GM12878 (cell line): ENCODE data around the gene CMBL. TPM values are rescaled to one million over a fixed set of nuclear protein-coding genes. Genes with fewer than 3 reads are reported as not detected.
A peak's percentile ranks its signal among the peaks of the same experiment; 100 is the strongest.
"Not testable (repeated sequence)": the region's sequence is repeated elsewhere in the genome, so short reads cannot be mapped to it uniquely, and the experiment has no call there.

Experiments
- ATAC-seq: fragments of 200-7000 bp; cut with Tn5 transposase; 3 replicates; pipeline ENCODE4 v1.9.1; 2020; ENCODE audit warnings: mild to moderate bottlenecking, moderate library complexity
- BruUV-seq: library from RNA; stranded (reverse); fragments of 400-500 nt; replicated peaks from 2 replicates; lab custom pipeline; 2021; lab: Mats Ljungman, UMichigan
- CTCF ChIA-PET: fragments of 300-600 bp; sonication (Branson Sonifier 250); formaldehyde crosslinking; extraction: SDS; loops from one replicate; lab custom pipeline; 2021; ENCODE audit warnings: inconsistent platforms; lab: Yijun Ruan, JAX
- POLR2A ChIA-PET: fragments of 350-600 bp; formaldehyde crosslinking; extraction: SDS; loops from one replicate; lab custom pipeline; 2021; ENCODE audit warnings: inconsistent platforms; lab: Charles Lee
- RAD21 ChIA-PET: fragments of 300-600 bp; sonication (Branson Sonifier 250); formaldehyde crosslinking; loops from one replicate; lab custom pipeline; 2023; ENCODE audit warnings: antibody characterized with exemption; ENCODE audit not compliant: unreplicated experiment; lab: Charles Lee
- SMC1A ChIA-PET: fragments of 300-600 bp; sonication (Branson Sonifier 250); formaldehyde crosslinking; loops from one replicate; lab custom pipeline; 2023; ENCODE audit not compliant: unreplicated experiment, uncharacterized antibody; lab: Charles Lee
- DNase-seq: peaks from one replicate; pipeline ENCODE4 v3.0.0-alpha.2; 2011; ENCODE audit warnings: low read depth, low spot score
- FAIRE-seq: peaks from 3 replicates; lab custom pipeline; 2011; peaks lifted over from hg19 to GRCh38; lab: Jason Lieb, UNC
- H2AFZ ChIP-seq: 2 replicates; pipeline ENCODE4 v1.6.0; 2011; ENCODE audit warnings: low read depth, low read length, control low read depth; ENCODE audit not compliant: control insufficient read depth
- H3K27ac ChIP-seq: 2 replicates; pipeline ENCODE4 v1.5.1; 2011; ENCODE audit warnings: control low read depth; ENCODE audit not compliant: control insufficient read depth, insufficient read depth
- H3K27me3 ChIP-seq, 2 experiments: replicated peaks in 1 of 2; 2 replicates each; pipeline versions ENCODE4 v1.6.0 to v1.6.1; 2011; ENCODE audit warnings: low read length in 1 of 2; ENCODE audit not compliant: control insufficient read depth in 2 of 2, insufficient read depth in 2 of 2
- H3K36me3 ChIP-seq, 2 experiments: 2 replicates each; pipeline ENCODE4 v1.5.1; 2011; ENCODE audit warnings: low read length in 1 of 2; ENCODE audit not compliant: control insufficient read depth in 2 of 2, insufficient read depth in 2 of 2
- H3K4me1 ChIP-seq: 2 replicates; pipeline ENCODE4 v1.6.1; 2011; ENCODE audit warnings: mild to moderate bottlenecking, low read length, moderate library complexity, mixed read lengths; ENCODE audit not compliant: control insufficient read depth, insufficient read depth
- H3K4me2 ChIP-seq: 2 replicates; pipeline ENCODE4 v1.6.0; 2011; ENCODE audit warnings: control low read depth; ENCODE audit not compliant: control insufficient read depth, insufficient read depth
- H3K4me3 ChIP-seq: fragments of 200-600 bp; sonication (generic); 2 replicates; pipeline ENCODE4 v1.5.1; 2016
- H3K79me2 ChIP-seq: 2 replicates; pipeline ENCODE4 v1.6.0; 2011; ENCODE audit warnings: low read length; ENCODE audit not compliant: control insufficient read depth, insufficient read depth
- H3K9ac ChIP-seq: 2 replicates; pipeline ENCODE4 v1.8.0; 2011; ENCODE audit warnings: low read length, control low read depth, mixed read lengths; ENCODE audit not compliant: control insufficient read depth, insufficient read depth
- H3K9me3 ChIP-seq: replicated peaks from 3 replicates; pipeline ENCODE4 v1.5.1; 2011; ENCODE audit warnings: mild to moderate bottlenecking, low read length; ENCODE audit not compliant: control insufficient read depth, insufficient read depth
- H4K20me1 ChIP-seq: 2 replicates; pipeline ENCODE4 v1.6.0; 2011; ENCODE audit not compliant: control insufficient read depth, insufficient read depth
- CEBPB ChIP-seq, 2 experiments: fragments of 150-350 bp in 1 of 2; IDR thresholded peaks; 2 replicates each; pipeline ENCODE4 v1.6.1; 2012 to 2014; ENCODE audit warnings: low read depth in 2 of 2, low read length in 2 of 2, borderline replicate concordance in 1 of 2, inconsistent platforms in 1 of 2
- EP300 ChIP-seq, 2 experiments: fragments of 150-350 bp in 1 of 2; IDR thresholded peaks; 2 replicates each; pipeline ENCODE4 v1.6.1; 2011 to 2012; ENCODE audit warnings: low read depth in 2 of 2, low read length in 2 of 2, borderline replicate concordance in 1 of 2, improper control_type of control experiment in 1 of 2, inconsistent platforms in 1 of 2; ENCODE audit not compliant: control insufficient read depth in 1 of 2
- IKZF1 ChIP-seq: fragments of 450-650 bp; conservative IDR thresholded peaks from 2 replicates; pipeline ENCODE4 v1.6.1; 2017; ENCODE audit warnings: antibody characterized with exemption, mild to moderate bottlenecking
- IRF4 ChIP-seq: IDR thresholded peaks from 2 replicates; pipeline ENCODE4 v1.6.1; 2011; ENCODE audit warnings: low read depth, low read length
- JUNB ChIP-seq: IDR thresholded peaks from 2 replicates; pipeline ENCODE4 v1.6.1; 2016; ENCODE audit warnings: antibody characterized with exemption, mild to moderate bottlenecking
- MTA2 ChIP-seq: fragments of 450-650 bp; IDR thresholded peaks from 2 replicates; pipeline ENCODE4 v1.6.1; 2016; ENCODE audit warnings: low read depth, mild to moderate bottlenecking, moderate library complexity
- NR2C1 ChIP-seq: fragments of 450-650 bp; IDR thresholded peaks from 2 replicates; pipeline ENCODE4 v1.6.1; 2017; ENCODE audit warnings: antibody characterized with exemption, mild to moderate bottlenecking, moderate library complexity
- NRF1 ChIP-seq: conservative IDR thresholded peaks from 2 replicates; pipeline ENCODE4 v1.6.1; 2011; ENCODE audit warnings: mild to moderate bottlenecking, low read depth, low read length, improper control_type of control experiment
- RUNX3 ChIP-seq: IDR thresholded peaks from 2 replicates; pipeline ENCODE4 v1.6.1; 2012; ENCODE audit warnings: low read length, inconsistent platforms
- YY1 ChIP-seq: IDR thresholded peaks from 2 replicates; pipeline ENCODE4 v1.6.1; 2011; ENCODE audit warnings: low read depth, mild to moderate bottlenecking, low read length
- ZNF384 ChIP-seq: IDR thresholded peaks from 2 replicates; pipeline ENCODE4 v1.6.1; 2012; ENCODE audit warnings: low read depth, mild to moderate bottlenecking, low read length, improper control_type of control experiment, borderline replicate concordance
- WGBS: methylation state at CpG from one replicate; pipeline ENCODE4 v1.1.6; 2016; ENCODE audit warnings: low lambda C conversion rate; ENCODE audit not compliant: insufficient replicate concordance, insufficient coverage; ENCODE audit errors: missing lambda C conversion rate; 5-methylcytosine and 5-hydroxymethylcytosine counted together
- in situ Hi-C: fragments of 300-500 bp; cut with MboI; formaldehyde crosslinking; loops from 9 replicates; pipeline ENCODE4 v1.14.3; 2018; ENCODE audit warnings: mixed read lengths
- intact Hi-C: fragments of 100-400 bp; cut with micrococcal nuclease; formaldehyde crosslinking; loops from one replicate; pipeline ENCODE4 v1.14.2; 2022; ENCODE audit not compliant: unreplicated experiment
- polyA plus RNA-seq, 11 experiments: library from polyadenylated mRNA; depleted of rRNA in 4 of 11; unstranded in 6 of 11; stranded (reverse) in 5 of 11; fragments of >200 nt; fragmentation: Nextera tagmentation in 4 of 11; fragmentation: Illumina TruSeq in 1 of 11; extraction: Ambion mirVana in 4 of 11; extraction: Trizol in 1 of 11; gene quantifications; 1 replicate in 1 of 11; 2 replicates in 10 of 11; pipeline versions ENCODE4 v1.2.1 to v1.2.3, GENCODE V29; 2011 to 2016; ENCODE audit warnings: inconsistent platforms in 2 of 11, missing spikeins in 2 of 11, low read depth in 1 of 11
- total RNA-seq, 4 experiments: library from RNA; depleted of rRNA in 3 of 4; stranded (reverse); fragments of >200 nt in 3 of 4; fragmentation: Illumina TruSeq in 1 of 4; extraction: Trizol in 1 of 4; gene quantifications; 2 replicates each; pipeline versions ENCODE4 v1.2.1 to v1.2.3, GENCODE V29; 2013 to 2021

Gene CMBL
- total and polyA plus RNA-seq, 10 of the 15 experiments (the other 5 are each of a cell fraction or from before 2014, with no cell fraction given): 1.8 to 15.6 (median 7.5) TPM

- ChIA-PET SMC1A (interaction anchor here (0.7 kb wide), 1 partner anchor 57 kb away, joined by 3 read pairs; no protein-coding TSS in a partner anchor), POLR2A (interaction anchor here (0.6 to 1.3 kb wide), 2 partner anchors 42 to 1268 kb away, joined by 3 to 4 read pairs; partner anchors contain the start of gene MARCHF6), CTCF (interaction anchor here (1.4 kb wide), 1 partner anchor 27 kb away, joined by 4 read pairs; no protein-coding TSS in a partner anchor)
- TF ChIP-seq IRF4 (peak; percentile 44; the same call in 1 of the 2 replicates), JUNB (peak; percentile 78), RUNX3 (peak; percentile 21; the same call in 1 of the 2 replicates)
- H4K20me1 ChIP-seq, H3K4me1 ChIP-seq, H3K4me3 ChIP-seq, H3K27me3 ChIP-seq, H3K4me2 ChIP-seq, H3K9me3 ChIP-seq, BruUV-seq, H3K9ac ChIP-seq, DNase-seq, RAD21 ChIA-PET, in situ Hi-C loops, H3K27ac ChIP-seq, FAIRE-seq, H3K79me2 ChIP-seq, H3K36me3 ChIP-seq, H2AFZ ChIP-seq, intact Hi-C loops: not testable (repeated sequence)
- 27% methylated on average over 8 of the region's 8 CpGs for WGBS
- ATAC-seq: peak; percentile 73
Observed at GRCh38 chr5:10310835-10311570, 3.3 kb upstream of the CMBL start.

GRCh38 chr5:10310066-10310779 lies 2.5 kb upstream of the CMBL start:
- Histone ChIP-seq H3K27ac (no peak overlapping the region), H3K4me1 (peaks cover 3% of the 10 kb centered on the region; the same call in 1 of the 2 replicates), H3K9ac (no peak overlapping the region), H3K4me2 (no peak overlapping the region), H3K27me3 (no peaks in the 10 kb centered on the region), H2AFZ (peak overlapping the region; percentile 1; the same call in 1 of the 2 replicates), H3K36me3 (no peaks in the 10 kb centered on the region), H3K4me3 (no peak overlapping the region), H3K9me3 (no peaks in the 10 kb centered on the region), H4K20me1 (no peaks in the 10 kb centered on the region), H3K79me2 (no peaks in the 10 kb centered on the region)
- no peak for TF ChIP-seq MTA2
- TF ChIP-seq NR2C1: no peak
- TF ChIP-seq NRF1: no peak
- no peak for TF ChIP-seq ZNF384
- TF ChIP-seq EP300 (IDR thresholded peaks at IDR 0.05; ENCODE audit: borderline replicate concordance in 1 of 2, control insufficient read depth in 1 of 2, low read depth in 2 of 2, low read length in 2 of 2): no peak
- no peak for TF ChIP-seq IKZF1
- TF ChIP-seq YY1: 0 out of 2 replicates have a peak, but pooled peaks have one; percentile 37
- TF ChIP-seq CEBPB (IDR thresholded peaks at IDR 0.05; ENCODE audit: borderline replicate concordance in 1 of 2, low read depth in 2 of 2, low read length in 2 of 2): no peak
- ChIA-PET CTCF (no interaction called here), POLR2A (interaction anchor here (0.6 to 1.3 kb wide), 2 partner anchors 43 to 1269 kb away, joined by 3 to 4 read pairs; partner anchors contain the start of gene MARCHF6), RAD21 (no interaction called here), SMC1A (interaction anchor here (0.6 to 0.7 kb wide), 2 partner anchors 57 to 198 kb away, joined by 3 read pairs; no protein-coding TSS in a partner anchor)
- ATAC-seq (no peak), DNase-seq (no peak), FAIRE-seq (no peak)
- intact Hi-C loops (no loop called here), in situ Hi-C loops (no loop called here)
- WGBS: 45% methylated on average over 8 of the region's 8 CpGs
- no TSS peak for BruUV-seq
